ENCODE data around the gene BSN.

- TF ChIP-seq CTCF (IDR thresholded peaks at IDR 0.05) (no peak), POLR2A (IDR thresholded peaks at IDR 0.05) (no peak)
Measured at GRCh38 chr3:49591615-49592014, 37.3 kb downstream of the BSN start.

All from right lobe of liver (tissue), 4 donors.